ENCODE results near the gene DDIT4L.
"Not testable (repeated sequence)": the region's sequence is repeated elsewhere in the genome, so short reads cannot be mapped to it uniquely, and the experiment has no call there.

Gene DDIT4L

DNA sequence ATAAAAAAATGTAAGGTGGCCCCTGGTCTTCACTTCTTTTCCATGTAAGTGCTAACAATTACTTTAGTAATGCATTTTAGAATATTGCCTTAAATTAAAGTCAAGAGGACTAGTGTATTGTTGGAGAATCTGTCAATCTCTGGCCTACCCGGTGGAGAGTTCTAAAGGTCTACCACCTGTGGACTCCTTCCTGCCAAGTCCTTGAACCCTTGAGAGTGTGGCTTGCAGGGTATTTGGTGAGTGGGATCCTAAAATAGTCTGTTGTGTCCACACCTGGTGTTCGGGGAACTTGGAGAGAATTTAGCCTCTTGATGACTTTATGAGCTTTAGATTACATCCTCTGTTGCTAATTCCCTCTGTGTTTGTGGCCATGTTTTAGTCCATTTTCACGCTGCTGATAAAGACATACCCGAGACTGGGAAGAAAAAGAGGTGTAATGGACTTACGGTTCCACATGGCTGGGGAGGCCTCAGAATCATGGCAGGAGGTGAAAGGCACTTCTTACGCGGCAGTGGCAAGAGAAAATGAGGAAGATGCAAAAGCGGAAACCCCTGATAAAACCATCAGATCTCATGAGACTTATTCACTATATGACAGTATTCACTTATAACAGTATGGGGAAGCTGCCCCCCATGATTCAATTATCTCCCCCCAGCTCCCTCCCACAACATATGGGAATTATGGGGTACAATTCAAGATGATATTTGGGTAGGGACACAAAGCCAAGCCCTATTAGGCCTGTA, 23.8 kb downstream of the DDIT4L start:
- DNase-seq (ENCODE audit: low read depth, low spot score), result no peak

GRCh38 chr4:100165809-100166208, 24.5 kb downstream of the DDIT4L start:
- no peak for DNase-seq (ENCODE audit: low read depth, low spot score)

- no peak for DNase-seq (ENCODE audit: low read depth, low spot score)
These were observed 25.2 kb downstream of the DDIT4L start for GRCh38 chr4:100164808-100165760.

GRCh38 chr4:100162027-100162685, 28.1 kb downstream of the DDIT4L start:
- DNase-seq (ENCODE audit: low read depth, low spot score), result no peak

GRCh38 chr4:100149190-100149589, 41.1 kb downstream of the DDIT4L start:
- DNase-seq (ENCODE audit: low read depth, low spot score), result no peak

DNA sequence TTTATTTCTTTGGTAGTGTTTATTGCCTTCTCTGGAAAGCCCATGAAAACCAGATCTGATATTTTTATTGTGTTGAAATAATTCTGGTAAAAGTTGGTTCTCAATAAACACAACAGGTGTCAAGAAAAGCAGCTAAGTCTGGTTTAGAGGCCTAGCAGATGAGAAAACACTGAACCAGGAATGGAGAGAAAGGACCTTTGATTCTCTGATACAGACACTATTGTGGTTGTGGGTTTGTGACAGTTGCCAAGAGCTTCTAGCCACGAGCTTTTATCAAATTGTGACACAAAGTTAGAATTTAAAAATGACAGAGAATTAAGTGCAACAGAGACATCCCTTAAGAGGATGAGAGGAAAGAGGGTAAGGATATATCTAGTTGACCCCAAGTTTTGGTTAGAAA, 42.6 kb downstream of the DDIT4L start:
- no peak for DNase-seq (ENCODE audit: low read depth, low spot score)

- no peak for DNase-seq (ENCODE audit: low read depth, low spot score)
These were observed 43.1 kb downstream of the DDIT4L start for GRCh38 chr4:100147198-100147597.

DNA sequence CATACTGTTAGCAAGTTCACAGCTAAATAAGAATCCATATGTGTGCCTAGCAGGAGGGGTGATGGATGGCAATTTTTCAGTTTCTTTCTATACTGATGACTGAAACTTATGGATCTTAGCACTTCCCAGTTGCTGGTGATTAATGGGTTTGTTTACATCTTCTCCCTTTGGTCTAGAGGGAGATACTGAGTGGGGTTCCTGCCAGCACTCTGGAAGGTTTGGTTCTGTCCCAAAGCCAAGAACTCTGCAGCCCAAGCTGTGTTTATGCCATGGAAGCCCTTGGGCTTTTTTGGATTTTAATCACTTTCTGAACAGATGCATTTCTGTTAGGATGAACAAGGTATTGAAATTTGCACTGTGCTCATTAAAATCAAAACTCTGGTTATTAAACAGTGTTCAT, 43.5 kb downstream of the DDIT4L start:
- DNase-seq (ENCODE audit: low read depth, low spot score), result no peak

- not testable (repeated sequence) for DNase-seq (ENCODE audit: low read depth, low spot score)
These were observed 52.9 kb downstream of the DDIT4L start for GRCh38 chr4:100137320-100137719.

All from activated naive CD8-positive, alpha-beta T cell treated with anti-CD3 and anti-CD28 coated beads, Interleukin-2, amount 50 U/mL, for 16 hours (primary cell).